GM10266 (cell line): ENCODE data around the gene ULBP2.
"Not testable (repeated sequence)": the region's sequence is repeated elsewhere in the genome, so short reads cannot be mapped to it uniquely, and the experiment has no call there.

Experiments
- DNase-seq: peaks from one replicate; pipeline ENCODE4 v3.0.0; 2012; ENCODE audit errors: extremely low spot score
- CTCF ChIP-seq: IDR thresholded peaks from 2 replicates; pipeline ENCODE4 v1.5.1; 2012; ENCODE audit warnings: mild to moderate bottlenecking, low read depth; ENCODE audit not compliant: control insufficient read depth, insufficient read depth; ENCODE audit errors: missing control alignments

ULBP2 gene

GRCh38 chr6:149990661-149991471 is 49.1 kb downstream of the ULBP2 start:
- no peak for DNase-seq
- no peak for TF ChIP-seq CTCF

GRCh38 chr6:149991472-149991795 is 49.6 kb downstream of the ULBP2 start:
- not testable (repeated sequence) for DNase-seq

- DNase-seq: no peak
- TF ChIP-seq CTCF: no peak
Observed at GRCh38 chr6:149991838-149992237, 50.0 kb downstream of the ULBP2 start.

GRCh38 chr6:149995235-149995750 is 53.5 kb downstream of the ULBP2 start:
- no peak for DNase-seq
- no peak for TF ChIP-seq CTCF

- TF ChIP-seq CTCF: no peak
- DNase-seq: no peak
Observed at GRCh38 chr6:149995971-149996370, 54.2 kb downstream of the ULBP2 start.
